CD4-positive, alpha-beta T cell (primary cell): ENCODE measurements around the gene MORN2. TPM values are rescaled to one million over a fixed set of nuclear protein-coding genes. Genes with fewer than 3 reads are reported as not detected.
A peak's percentile ranks its signal among the peaks of the same experiment; 100 is the strongest.
"Not testable (repeated sequence)": the region's sequence is repeated elsewhere in the genome, so short reads cannot be mapped to it uniquely, and the experiment has no call there.

ENCODE experiments used
- ATAC-seq: fragments of 200-7000 bp; cut with Tn5 transposase; one replicate; pipeline ENCODE4 v1.10.0; 2022; ENCODE audit warnings: mild to moderate bottlenecking; ENCODE audit not compliant: poor library complexity
- CTCF ChIA-PET: fragments of 350-600 bp; sonication (Branson Sonifier 250); formaldehyde crosslinking; loops from one replicate; lab custom pipeline; 2021; ENCODE audit warnings: antibody characterized with exemption, inconsistent platforms; lab: Charles Lee
- POLR2A ChIA-PET: fragments of 350-600 bp; sonication (Branson Sonifier 250); formaldehyde crosslinking; loops from one replicate; lab custom pipeline; 2021; ENCODE audit warnings: antibody characterized with exemption, inconsistent platforms; lab: Charles Lee
- DNase-seq, 14 experiments: peaks; one replicate each; pipeline ENCODE4 v3.0.0-alpha.2; 2013 to 2020; ENCODE audit warnings: mixed read lengths in 2 of 14
- H3K27ac ChIP-seq, 2 donors: one replicate each; pipeline versions ENCODE4 v1.5.1 to v1.7.0; 2013; ENCODE audit warnings: low read length in 2 of 2, low read depth in 1 of 2, mild to moderate bottlenecking in 1 of 2
- H3K27me3 ChIP-seq, 2 experiments: 1 replicate in 1 of 2; 2 replicates in 1 of 2; pipeline versions ENCODE4 v1.6.1 to v1.7.0; 2013; ENCODE audit warnings: low read length in 2 of 2, control low read depth in 1 of 2, mild to moderate bottlenecking in 1 of 2, moderate library complexity in 1 of 2; ENCODE audit not compliant: insufficient read depth in 2 of 2, control insufficient read depth in 1 of 2
- H3K36me3 ChIP-seq: one replicate; pipeline ENCODE4 v1.6.1; 2013; ENCODE audit warnings: low read length, control low read depth; ENCODE audit not compliant: insufficient read depth
- H3K4me1 ChIP-seq: one replicate; pipeline ENCODE4 v1.6.1; 2013; ENCODE audit warnings: low read length, control low read depth; ENCODE audit not compliant: insufficient read depth
- H3K4me3 ChIP-seq: one replicate; pipeline ENCODE4 v1.5.1; 2013; ENCODE audit warnings: mild to moderate bottlenecking, low read length, moderate library complexity
- H3K9me3 ChIP-seq, 2 experiments: 1 replicate in 1 of 2; 2 replicates in 1 of 2; pipeline versions ENCODE4 v1.6.1 to v1.7.0; 2013; ENCODE audit warnings: low read length in 2 of 2, mild to moderate bottlenecking in 2 of 2, control low read depth in 1 of 2, moderate library complexity in 1 of 2; ENCODE audit not compliant: control insufficient read depth in 1 of 2, insufficient read depth in 1 of 2
- H3K27ac Mint-ChIP-seq: one replicate; pipeline ENCODE4 v1.8.0; 2020; ENCODE audit warnings: mixed read lengths
- H3K27me3 Mint-ChIP-seq: one replicate; pipeline ENCODE4 v1.8.0; 2021; ENCODE audit warnings: mixed read lengths
- H3K36me3 Mint-ChIP-seq: one replicate; pipeline ENCODE4 v1.8.0; 2021; ENCODE audit warnings: low read depth, mixed read lengths
- H3K4me1 Mint-ChIP-seq: one replicate; pipeline ENCODE4 v1.8.0; 2021; ENCODE audit warnings: low read depth, mixed read lengths
- H3K4me3 Mint-ChIP-seq: one replicate; pipeline ENCODE4 v1.8.0; 2020; ENCODE audit warnings: mild to moderate bottlenecking, mixed read lengths
- H3K9me3 Mint-ChIP-seq: one replicate; pipeline ENCODE4 v1.8.0; 2020; ENCODE audit warnings: mixed read lengths
- CTCF ChIP-seq: fragments of 200-600 bp; IDR thresholded peaks from one replicate; pipeline ENCODE4 v1.8.0; 2022; ENCODE audit warnings: antibody characterized with exemption, mild to moderate bottlenecking
- intact Hi-C, 2 experiments: fragments of 100-400 bp; cut with DNase I in 1 of 2; cut with micrococcal nuclease in 1 of 2; formaldehyde crosslinking; loops; one replicate each; pipeline versions ENCODE4 v1.15.1 to v1.9.0; 2023 to 2025; cut with DNase I, micrococcal nuclease
- polyA plus RNA-seq, 2 donors: library from polyadenylated mRNA; unstranded; fragments of 120-200 nt; gene quantifications; one replicate each; pipeline ENCODE4 v1.2.1, GENCODE V29; 2013
- total RNA-seq, 174 experiments: library from RNA in 2 of 174; stranded (reverse) in 2 of 174; gene quantifications; one replicate each; pipeline ENCODE4 v1.2.3 and lab custom pipeline; 2021 to 2026

Gene MORN2
- total RNA-seq = 1 to 10 TPM; 2.1 to 2.6 TPM
- 2.5 TPM for polyA plus RNA-seq (2013, experiment 1 of 2)
- 2.3 TPM for polyA plus RNA-seq (2013, experiment 2 of 2)
- total RNA-seq (lab: John Stamatoyannopoulos, UW) = 0.20 to 9.3 (median 1.5) reads per million in 172 experiments

DNA sequence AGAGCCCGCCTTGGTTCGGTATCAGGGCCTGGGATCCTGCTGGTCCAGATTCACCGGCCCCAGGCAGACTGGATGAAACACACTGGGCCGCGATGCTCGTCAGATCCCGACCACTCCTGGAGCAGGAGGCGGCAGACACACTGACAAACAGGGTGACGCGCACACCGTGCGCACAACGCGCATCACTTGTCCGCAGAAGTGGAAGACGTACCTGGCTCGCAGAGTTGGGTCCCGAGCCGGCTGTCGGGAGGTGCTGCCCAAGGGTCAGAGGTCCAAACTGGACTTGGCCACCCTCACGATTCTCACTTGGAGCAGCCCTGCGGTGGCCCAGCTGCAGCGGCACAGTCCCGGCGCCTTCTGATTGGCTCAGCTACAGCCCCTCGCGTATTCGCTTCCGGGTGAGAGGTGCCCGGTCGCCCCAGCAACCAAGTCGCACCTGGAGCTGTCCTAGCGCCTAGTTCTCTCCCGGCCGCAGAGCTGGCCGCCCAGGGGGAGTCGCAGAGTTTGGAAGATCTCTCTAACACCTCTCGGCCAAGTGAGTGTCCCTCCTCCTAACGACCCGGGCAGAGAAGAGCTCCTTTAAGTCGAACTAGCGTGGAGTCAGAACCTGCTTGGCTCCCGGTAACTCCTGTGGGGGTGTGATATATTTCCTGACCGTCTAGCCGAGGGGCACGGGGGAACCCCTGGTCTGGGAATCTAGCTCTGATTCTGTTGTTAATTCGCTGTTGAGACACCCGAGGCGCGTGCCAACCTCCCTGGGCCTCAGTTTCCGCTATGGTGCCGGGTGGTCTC, at the start of gene MORN2, which contains the start of gene DHX57:
MORN2 (plus strand) TSS at position 401 of the 792 bp plus-strand sequence.
DHX57 (minus strand) TSS at position 359 of the 792 bp plus-strand sequence. CDS start 7,529 bp downstream, outside the sequence.
- Mint-ChIP-seq H3K27ac (peak within 1 kb of the TSS; percentile 90), H3K9me3 (peaks cover 2% of the 10 kb centered on the region), H3K4me3 (peak within 1 kb of the TSS; percentile 97), H3K4me1 (peaks cover 26% of the 10 kb centered on the region), H3K27me3 (no peaks in the 10 kb centered on the region), H3K36me3 (peaks cover 31% of the 10 kb centered on the region)
- TF ChIP-seq CTCF = no peak
- intact Hi-C loops = loop anchor here in 1 of 2 experiments (5.0 kb wide), 1 partner anchor 98 kb away; the partner anchor contains the start of gene GEMIN6
- ChIA-PET CTCF (no interaction called here), POLR2A (interaction anchor here (0.6 to 1.8 kb wide), 7 partner anchors 11 to 562 kb away, joined by 3 to 10 read pairs (median 5); partner anchors contain the start of genes HNRNPLL and SRSF7)
- peak within 1 kb of the TSS; percentile 91 for H3K4me3 ChIP-seq
- peak within 1 kb of the TSS; percentile 32 to 46 for H3K27ac ChIP-seq
- H3K27me3 ChIP-seq = no peaks in the 10 kb centered on the region
- ATAC-seq (peak; percentile 92), DNase-seq (peak; percentile 62 to 87 (median 74))
- no peaks in the 10 kb centered on the region for H3K36me3 ChIP-seq
- H3K9me3 ChIP-seq = peaks cover 0 to 3% of the 10 kb centered on the region in 2 experiments
- H3K4me1 ChIP-seq = peaks cover 13% of the 10 kb centered on the region

DNA sequence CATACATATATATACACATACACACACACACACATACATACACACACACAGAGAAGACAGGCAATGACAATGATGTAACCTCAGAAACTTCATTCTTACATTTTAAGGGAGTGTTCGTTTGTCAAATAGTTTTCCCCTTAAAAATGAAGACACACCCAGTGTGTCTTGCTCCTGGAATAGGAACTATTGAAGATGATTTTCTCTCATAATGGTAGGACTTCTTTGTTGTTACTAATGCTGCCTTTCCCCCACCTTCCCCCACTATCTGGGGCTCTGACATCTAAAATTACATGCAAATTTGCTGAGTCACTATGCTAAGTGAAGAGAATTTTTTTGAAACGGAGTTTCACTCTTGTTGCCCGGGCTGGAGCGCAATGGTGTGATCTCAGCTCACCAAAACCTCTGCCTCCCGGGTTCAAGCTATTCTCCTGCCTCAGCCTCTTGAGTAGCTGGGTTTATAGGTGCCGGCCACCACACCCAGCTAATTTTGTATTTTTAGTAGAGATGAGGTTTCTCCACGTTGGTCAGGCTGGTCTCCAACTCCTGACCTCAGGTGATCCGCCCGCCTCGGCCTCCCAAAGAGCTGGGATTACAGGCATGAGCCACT, 48.1 kb upstream of the MORN2 start:
- CTCF ChIA-PET, H3K4me3 ChIP-seq, H3K4me1 Mint-ChIP-seq, ATAC-seq, H3K27ac ChIP-seq, intact Hi-C loops, H3K4me1 ChIP-seq, H3K27ac Mint-ChIP-seq, H3K27me3 ChIP-seq, H3K9me3 Mint-ChIP-seq, H3K9me3 ChIP-seq, H3K27me3 Mint-ChIP-seq, POLR2A ChIA-PET, H3K4me3 Mint-ChIP-seq: not testable (repeated sequence)
- DNase-seq = peak in 2 of 14 experiments; percentile 16 to 42
- H3K36me3 ChIP-seq = peaks cover 34% of the 10 kb centered on the region
- peaks cover 47% of the 10 kb centered on the region for H3K36me3 Mint-ChIP-seq

- intact Hi-C loops = no loop called here
- Histone ChIP-seq H3K27ac (no peak overlapping the region), H3K27me3 (no peaks in the 10 kb centered on the region), H3K4me1 (no peaks in the 10 kb centered on the region), H3K4me3 (no peak overlapping the region), H3K9me3 (no peaks in the 10 kb centered on the region), H3K36me3 (peaks cover 33% of the 10 kb centered on the region)
- POLR2A ChIA-PET = no interaction called here
- H3K27ac Mint-ChIP-seq = no peak overlapping the region
- TF ChIP-seq CTCF = no peak
- ATAC-seq (no peak), DNase-seq (no peak)
- H3K4me3 Mint-ChIP-seq = no peak overlapping the region
- no peaks in the 10 kb centered on the region for H3K27me3 Mint-ChIP-seq
- H3K4me1 Mint-ChIP-seq = no peaks in the 10 kb centered on the region
- CTCF ChIA-PET = no interaction called here
- H3K9me3 Mint-ChIP-seq = no peaks in the 10 kb centered on the region
- peaks cover 42% of the 10 kb centered on the region for H3K36me3 Mint-ChIP-seq
Observed at GRCh38 chr2:38828460-38828859, 47.3 kb upstream of the MORN2 start.
